NT2/D1 (cell line): Measurements from ENCODE around the gene RAX.

ENCODE experiments used
- DNase-seq: peaks from one replicate; pipeline ENCODE4 v3.0.0-alpha.2; 2011; ENCODE audit warnings: low read depth, low spot score
- H3K27me3 ChIP-seq: 2 replicates; pipeline ENCODE4 v1.6.0; 2011; ENCODE audit warnings: mild to moderate bottlenecking; ENCODE audit not compliant: insufficient read length, insufficient read depth
- H3K36me3 ChIP-seq: 2 replicates; pipeline ENCODE4 v1.6.1; 2011; ENCODE audit warnings: mild to moderate bottlenecking, low read length, mixed read lengths; ENCODE audit not compliant: insufficient read depth, insufficient read length
- H3K4me1 ChIP-seq: 2 replicates; pipeline ENCODE4 v1.5.1; 2011; ENCODE audit not compliant: insufficient read depth, insufficient read length
- H3K4me3 ChIP-seq: 2 replicates; pipeline ENCODE4 v1.5.1; 2011; ENCODE audit warnings: low read depth; ENCODE audit not compliant: insufficient read length
- H3K9ac ChIP-seq: 2 replicates; pipeline ENCODE4 v1.6.0; 2011; ENCODE audit warnings: low read depth; ENCODE audit not compliant: insufficient read length
- H3K9me3 ChIP-seq: 2 replicates; pipeline ENCODE4 v1.5.1; 2011; ENCODE audit warnings: mild to moderate bottlenecking, low read length; ENCODE audit not compliant: insufficient read depth
- SUZ12 ChIP-seq: IDR thresholded peaks from 2 replicates; pipeline ENCODE4 v1.6.1; 2011; ENCODE audit not compliant: insufficient read length, insufficient read depth; ENCODE audit errors: extremely low read depth
- YY1 ChIP-seq: IDR thresholded peaks from 2 replicates; pipeline ENCODE4 v1.6.1; 2011; ENCODE audit not compliant: insufficient read length, insufficient read depth
- ZNF274 ChIP-seq: IDR thresholded peaks from 2 replicates; pipeline ENCODE4 v1.6.1; 2011; ENCODE audit warnings: mild to moderate bottlenecking, low read depth, low read length

RAX gene

GRCh38 chr18:59279722-59280121 is 6.5 kb upstream of the RAX start:
- Histone ChIP-seq H3K36me3 (no peaks in the 10 kb centered on the region), H3K9ac (no peak overlapping the region), H3K27me3 (no peaks in the 10 kb centered on the region), H3K4me1 (no peaks in the 10 kb centered on the region), H3K4me3 (no peak overlapping the region), H3K9me3 (no peaks in the 10 kb centered on the region)
- no peak for TF ChIP-seq ZNF274
- TF ChIP-seq SUZ12: no peak
- TF ChIP-seq YY1: no peak
- no peak for DNase-seq

- Histone ChIP-seq H3K9ac (no peak overlapping the region), H3K4me1 (no peaks in the 10 kb centered on the region), H3K27me3 (no peaks in the 10 kb centered on the region), H3K36me3 (no peaks in the 10 kb centered on the region), H3K9me3 (no peaks in the 10 kb centered on the region), H3K4me3 (no peak overlapping the region)
- TF ChIP-seq ZNF274 (no peak), YY1 (no peak), SUZ12 (no peak)
- DNase-seq: no peak
These were observed 5.9 kb upstream of the RAX start for GRCh38 chr18:59279193-59279592.

GRCh38 chr18:59278793-59279192 is 5.5 kb upstream of the RAX start:
- Histone ChIP-seq H3K4me1 (no peaks in the 10 kb centered on the region), H3K27me3 (no peaks in the 10 kb centered on the region)

GRCh38 chr18:59276047-59276446 is 2.8 kb upstream of the RAX start:
- no peak overlapping the region for H3K9ac ChIP-seq
- H3K9me3 ChIP-seq: peaks cover 28% of the 10 kb centered on the region; the same call in 1 of the 2 replicates
- no peak for DNase-seq
- H3K27me3 ChIP-seq: no peaks in the 10 kb centered on the region
- H3K4me1 ChIP-seq: no peaks in the 10 kb centered on the region
- H3K4me3 ChIP-seq: no peak overlapping the region
- no peaks in the 10 kb centered on the region for H3K36me3 ChIP-seq
- TF ChIP-seq SUZ12: no peak
- no peak for TF ChIP-seq ZNF274
- no peak for TF ChIP-seq YY1

More at GRCh38 chr18:59278793-59279192, 5.5 kb upstream of the RAX start:
- DNase-seq: no peak
- H3K36me3 ChIP-seq: no peaks in the 10 kb centered on the region
- H3K4me3 ChIP-seq: no peak overlapping the region
- H3K9ac ChIP-seq: no peak overlapping the region
- TF ChIP-seq YY1: no peak
- TF ChIP-seq SUZ12: no peak
- TF ChIP-seq ZNF274: no peak
- peaks cover 1% of the 10 kb centered on the region; the same call in 1 of the 2 replicates for H3K9me3 ChIP-seq

GRCh38 chr18:59275406-59275949 is 2.2 kb upstream of the RAX start:
- no peak overlapping the region for H3K4me3 ChIP-seq
- H3K9me3 ChIP-seq: peaks cover 33% of the 10 kb centered on the region; the same call in 1 of the 2 replicates
- TF ChIP-seq SUZ12 (no peak), YY1 (no peak), ZNF274 (no peak)
- H3K9ac ChIP-seq: no peak overlapping the region
- H3K27me3 ChIP-seq: no peaks in the 10 kb centered on the region
- no peaks in the 10 kb centered on the region for H3K36me3 ChIP-seq
- DNase-seq: no peak
- no peaks in the 10 kb centered on the region for H3K4me1 ChIP-seq

- Histone ChIP-seq H3K4me1 (no peaks in the 10 kb centered on the region), H3K4me3 (no peak overlapping the region), H3K27me3 (no peaks in the 10 kb centered on the region), H3K9me3 (peaks cover 42% of the 10 kb centered on the region), H3K9ac (no peak overlapping the region), H3K36me3 (no peaks in the 10 kb centered on the region)
- no peak for DNase-seq
- TF ChIP-seq YY1 (no peak), SUZ12 (no peak), ZNF274 (no peak)
These were observed 1.3 kb upstream of the RAX start for GRCh38 chr18:59274533-59274928.

- no peak overlapping the region for H3K4me3 ChIP-seq
These were observed 692 bp upstream of the RAX start for GRCh38 chr18:59273759-59274532.

More at GRCh38 chr18:59273759-59274532, 692 bp upstream of the RAX start:
- Histone ChIP-seq H3K9ac (no peak overlapping the region), H3K9me3 (peaks cover 42% of the 10 kb centered on the region), H3K4me1 (no peaks in the 10 kb centered on the region), H3K36me3 (no peaks in the 10 kb centered on the region), H3K27me3 (no peaks in the 10 kb centered on the region)
- no peak for DNase-seq
- TF ChIP-seq ZNF274: no peak
- TF ChIP-seq SUZ12: no peak
- TF ChIP-seq YY1: no peak
